ENCODE results near the gene PYGB.

PYGB gene

DNA sequence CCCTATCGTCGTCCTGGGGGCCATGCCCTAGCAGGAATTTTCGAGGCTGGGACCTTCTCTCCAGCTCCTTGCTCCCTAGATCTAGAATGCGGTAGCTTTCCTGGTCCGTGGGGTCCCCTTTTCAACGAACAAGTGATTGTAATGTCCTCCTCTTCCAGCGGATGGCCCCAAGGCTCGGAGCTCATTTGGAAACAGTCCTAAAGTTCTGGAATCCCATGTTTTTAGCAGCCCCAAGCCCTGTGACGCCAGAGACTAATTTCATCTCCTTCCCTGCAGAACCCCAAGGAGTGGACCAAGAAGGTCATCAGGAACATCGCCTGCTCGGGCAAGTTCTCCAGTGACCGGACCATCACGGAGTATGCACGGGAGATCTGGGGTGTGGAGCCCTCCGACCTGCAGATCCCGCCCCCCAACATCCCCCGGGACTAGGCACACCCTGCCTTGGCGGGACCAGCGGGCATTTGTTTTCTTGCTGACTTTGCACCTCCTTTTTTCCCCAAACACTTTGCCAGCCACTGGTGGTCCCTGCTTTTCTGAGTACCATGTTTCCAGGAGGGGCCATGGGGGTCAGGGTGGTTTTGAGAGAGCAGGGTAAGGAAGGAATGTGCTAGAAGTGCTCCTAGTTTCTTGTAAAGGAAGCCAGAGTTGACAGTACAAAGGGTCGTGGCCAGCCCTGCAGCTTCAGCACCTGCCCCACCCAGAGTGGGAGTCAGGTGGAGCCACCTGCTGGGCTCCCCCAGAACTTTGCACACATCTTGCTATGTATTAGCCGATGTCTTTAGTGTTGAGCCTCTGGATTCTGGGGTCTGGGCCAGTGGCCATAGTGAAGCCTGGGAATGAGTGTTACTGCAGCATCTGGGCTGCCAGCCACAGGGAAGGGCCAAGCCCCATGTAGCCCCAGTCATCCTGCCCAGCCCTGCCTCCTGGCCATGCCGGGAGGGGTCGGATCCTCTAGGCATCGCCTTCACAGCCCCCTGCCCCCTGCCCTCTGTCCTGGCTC is 48.5 kb downstream of the PYGB start:
- no peaks in the 10 kb centered on the region for H3K9me3 ChIP-seq (ENCODE audit: insufficient read depth, low read depth, low read length)
- H3K36me3 ChIP-seq (ENCODE audit: insufficient read depth, low read length) = peaks cover 16% of the 10 kb centered on the region
- no peaks in the 10 kb centered on the region for H3K27me3 ChIP-seq (ENCODE audit: insufficient read depth, low read length)
- H3K4me1 ChIP-seq (ENCODE audit: insufficient read depth, low read length) = 0 out of 2 replicates have a peak, but pooled peaks cover 4% of the 10 kb centered on the region
- H3K27ac ChIP-seq (ENCODE audit: low read depth, low read length) = no peak overlapping the region
- 93% methylated on average over 24 of the region's 24 CpGs for WGBS
- H3K4me3 ChIP-seq (ENCODE audit: low read length) = no peak overlapping the region
- H3K9ac ChIP-seq (ENCODE audit: low read depth, low read length) = no peak overlapping the region

DNA sequence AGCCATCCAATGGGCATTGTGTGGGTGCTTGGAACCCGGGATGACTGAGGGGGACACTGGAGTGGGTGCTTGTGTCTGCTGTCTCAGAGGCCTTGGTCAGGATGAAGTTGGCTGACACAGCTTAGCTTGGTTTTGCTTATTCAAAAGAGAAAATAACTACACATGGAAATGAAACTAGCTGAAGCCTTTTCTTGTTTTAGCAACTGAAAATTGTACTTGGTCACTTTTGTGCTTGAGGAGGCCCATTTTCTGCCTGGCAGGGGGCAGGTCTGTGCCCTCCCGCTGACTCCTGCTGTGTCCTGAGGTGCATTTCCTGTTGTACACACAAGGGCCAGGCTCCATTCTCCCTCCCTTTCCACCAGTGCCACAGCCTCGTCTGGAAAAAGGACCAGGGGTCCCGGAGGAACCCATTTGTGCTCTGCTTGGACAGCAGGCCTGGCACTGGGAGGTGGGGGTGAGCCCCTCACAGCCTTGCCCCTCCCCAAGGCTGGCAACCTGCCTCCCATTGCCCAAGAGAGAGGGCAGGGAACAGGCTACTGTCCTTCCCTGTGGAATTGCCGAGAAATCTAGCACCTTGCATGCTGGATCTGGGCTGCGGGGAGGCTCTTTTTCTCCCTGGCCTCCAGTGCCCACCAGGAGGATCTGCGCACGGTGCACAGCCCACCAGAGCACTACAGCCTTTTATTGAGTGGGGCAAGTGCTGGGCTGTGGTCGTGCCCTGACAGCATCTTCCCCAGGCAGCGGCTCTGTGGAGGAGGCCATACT is 49.4 kb downstream of the PYGB start:
- H3K27ac ChIP-seq (ENCODE audit: low read depth, low read length) = peak overlapping the region; percentile 19; the same call in 1 of the 2 replicates
- peaks cover 18% of the 10 kb centered on the region for H3K36me3 ChIP-seq (ENCODE audit: insufficient read depth, low read length)
- H3K9ac ChIP-seq (ENCODE audit: low read depth, low read length) = no peak overlapping the region
- H3K27me3 ChIP-seq (ENCODE audit: insufficient read depth, low read length) = no peaks in the 10 kb centered on the region
- H3K4me1 ChIP-seq (ENCODE audit: insufficient read depth, low read length) = 0 out of 2 replicates have a peak, but pooled peaks cover 4% of the 10 kb centered on the region
- WGBS = 88% methylated on average over 10 of the region's 10 CpGs
- H3K9me3 ChIP-seq (ENCODE audit: insufficient read depth, low read depth, low read length) = no peaks in the 10 kb centered on the region
- H3K4me3 ChIP-seq (ENCODE audit: low read length) = no peak overlapping the region

DNA sequence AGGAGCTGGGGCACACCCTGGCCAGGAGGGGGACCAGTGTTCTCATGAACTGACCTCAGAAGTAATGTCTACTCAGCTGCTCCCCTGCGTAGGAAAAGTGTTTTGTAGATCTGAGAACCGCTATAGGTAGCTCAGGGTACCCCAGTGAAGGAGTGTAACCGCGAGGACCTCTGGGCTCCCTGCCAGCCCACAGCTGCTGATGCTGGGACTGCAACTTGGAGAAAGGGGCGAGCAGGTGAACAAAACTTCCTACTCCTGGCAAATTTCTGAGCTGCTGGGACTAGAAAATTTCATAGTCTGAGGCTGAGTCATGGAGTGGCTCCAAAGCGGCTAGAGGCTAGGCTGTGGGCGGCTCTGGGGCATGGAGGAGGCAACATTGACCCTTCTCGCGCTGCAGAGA is 51.9 kb downstream of the PYGB start:
- 90% methylated on average over 9 of the region's 9 CpGs for WGBS
- H3K27me3 ChIP-seq (ENCODE audit: insufficient read depth, low read length) = no peaks in the 10 kb centered on the region
- H3K4me3 ChIP-seq (ENCODE audit: low read length) = no peak overlapping the region
- H3K9ac ChIP-seq (ENCODE audit: low read depth, low read length) = no peak overlapping the region
- H3K9me3 ChIP-seq (ENCODE audit: insufficient read depth, low read depth, low read length) = no peaks in the 10 kb centered on the region
- 0 out of 2 replicates have a peak, but pooled peaks cover 4% of the 10 kb centered on the region for H3K4me1 ChIP-seq (ENCODE audit: insufficient read depth, low read length)
- peaks cover 33% of the 10 kb centered on the region for H3K36me3 ChIP-seq (ENCODE audit: insufficient read depth, low read length)
- no peak overlapping the region for H3K27ac ChIP-seq (ENCODE audit: low read depth, low read length)

DNA sequence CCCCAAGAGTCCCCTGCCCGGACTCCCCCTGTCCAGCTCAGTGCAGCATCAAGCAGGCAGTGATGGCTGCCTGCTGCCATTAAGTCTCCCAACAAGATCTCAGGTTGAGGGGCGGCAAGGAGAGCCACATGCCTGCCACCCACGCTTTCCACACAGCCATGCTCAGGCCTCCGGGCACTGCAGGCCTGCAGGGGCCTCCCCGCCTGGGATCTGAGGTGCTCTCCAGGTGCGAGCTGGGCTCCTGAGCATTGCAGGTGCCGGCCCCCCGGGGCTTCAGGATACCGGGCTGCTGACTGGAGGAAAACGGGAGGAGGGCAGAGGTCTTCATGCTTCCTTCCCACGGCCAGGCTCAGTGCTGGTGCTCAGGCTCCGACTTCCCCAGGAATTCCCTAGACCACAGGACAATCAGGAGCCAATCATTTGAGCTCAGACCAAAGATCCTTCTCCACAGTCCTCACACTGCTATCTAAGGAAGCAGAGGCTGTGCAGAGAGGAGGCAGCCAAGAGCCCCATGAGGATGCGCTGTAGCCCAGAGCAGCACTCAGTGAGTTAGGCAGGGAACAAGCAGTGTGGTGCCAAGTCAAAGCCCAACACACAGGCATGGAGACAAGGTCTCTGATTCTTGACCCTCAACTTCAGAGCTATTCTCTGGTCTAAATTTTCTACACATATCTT is 52.7 kb downstream of the PYGB start:
- Histone ChIP-seq H3K27ac (ENCODE audit: low read depth, low read length) (no peak overlapping the region), H3K4me3 (ENCODE audit: low read length) (no peak overlapping the region), H3K9me3 (ENCODE audit: insufficient read depth, low read depth, low read length) (no peaks in the 10 kb centered on the region), H3K4me1 (ENCODE audit: insufficient read depth, low read length) (0 out of 2 replicates have a peak, but pooled peaks cover 4% of the 10 kb centered on the region), H3K9ac (ENCODE audit: low read depth, low read length) (0 out of 2 replicates have a peak overlapping the region, but pooled peaks have one; percentile 24), H3K27me3 (ENCODE audit: insufficient read depth, low read length) (no peaks in the 10 kb centered on the region), H3K36me3 (ENCODE audit: insufficient read depth, low read length) (peaks cover 33% of the 10 kb centered on the region)
- 84% methylated on average over 13 of the region's 13 CpGs for WGBS

DNA sequence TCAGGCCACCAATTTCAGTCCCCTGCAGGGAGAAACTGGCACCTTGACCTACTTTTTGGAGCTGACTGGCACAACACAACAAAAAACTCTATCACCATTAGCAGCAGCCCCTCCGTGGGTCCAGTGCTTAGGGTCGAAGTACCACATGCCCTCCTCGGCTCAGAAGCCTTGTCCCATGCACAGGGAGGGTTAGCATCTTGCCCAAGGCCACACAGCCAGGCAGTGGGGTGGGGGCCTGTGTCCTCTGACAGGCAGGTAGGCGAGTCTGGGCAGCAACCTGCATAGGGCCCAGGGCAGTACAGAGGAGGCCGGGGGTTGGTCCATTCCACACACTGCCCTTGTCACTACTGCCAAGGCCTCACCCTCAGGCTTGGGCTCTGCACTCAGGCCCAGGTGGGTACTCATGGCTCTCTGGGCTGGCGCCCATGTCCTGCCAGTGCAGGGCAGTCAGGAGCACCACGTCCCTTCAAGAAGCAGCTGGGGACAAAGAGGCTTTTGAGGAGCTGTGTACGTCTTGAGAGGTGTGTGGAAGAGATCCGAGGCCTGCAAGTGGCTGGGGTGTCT is 53.6 kb downstream of the PYGB start:
- Histone ChIP-seq H3K9me3 (ENCODE audit: insufficient read depth, low read depth, low read length) (no peaks in the 10 kb centered on the region), H3K27ac (ENCODE audit: low read depth, low read length) (no peak overlapping the region), H3K9ac (ENCODE audit: low read depth, low read length) (no peak overlapping the region), H3K4me3 (ENCODE audit: low read length) (no peak overlapping the region), H3K27me3 (ENCODE audit: insufficient read depth, low read length) (no peaks in the 10 kb centered on the region), H3K36me3 (ENCODE audit: insufficient read depth, low read length) (peaks cover 33% of the 10 kb centered on the region), H3K4me1 (ENCODE audit: insufficient read depth, low read length) (0 out of 2 replicates have a peak, but pooled peaks cover 4% of the 10 kb centered on the region)
- 91% methylated on average over 9 of the region's 9 CpGs for WGBS

DNA sequence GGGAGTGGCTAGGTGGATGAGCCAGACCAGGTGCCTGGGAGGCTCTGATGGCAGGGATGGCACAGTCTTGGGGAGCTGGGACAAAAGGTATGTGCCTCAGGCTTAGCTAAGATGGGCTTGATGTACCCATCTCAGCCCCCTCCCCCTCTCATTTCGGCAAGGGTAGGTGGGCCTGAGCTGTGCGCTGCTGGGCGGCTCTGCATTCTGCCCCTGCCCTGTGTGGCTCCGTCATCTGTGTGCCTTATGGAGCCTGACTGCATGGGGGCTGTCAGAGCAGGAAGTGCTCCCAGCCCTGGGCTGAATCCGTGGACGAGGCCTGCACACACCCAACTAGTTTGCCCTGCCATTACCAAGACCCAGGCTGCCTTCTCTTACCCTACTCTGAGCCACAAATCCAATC is 54.7 kb downstream of the PYGB start:
- 90% methylated on average over 6 of the region's 6 CpGs for WGBS
- Histone ChIP-seq H3K9me3 (ENCODE audit: insufficient read depth, low read depth, low read length) (no peaks in the 10 kb centered on the region), H3K4me3 (ENCODE audit: low read length) (no peak overlapping the region), H3K4me1 (ENCODE audit: insufficient read depth, low read length) (no peaks in the 10 kb centered on the region), H3K27me3 (ENCODE audit: insufficient read depth, low read length) (no peaks in the 10 kb centered on the region), H3K36me3 (ENCODE audit: insufficient read depth, low read length) (peaks cover 38% of the 10 kb centered on the region), H3K9ac (ENCODE audit: low read depth, low read length) (no peak overlapping the region), H3K27ac (ENCODE audit: low read depth, low read length) (no peak overlapping the region)

DNA sequence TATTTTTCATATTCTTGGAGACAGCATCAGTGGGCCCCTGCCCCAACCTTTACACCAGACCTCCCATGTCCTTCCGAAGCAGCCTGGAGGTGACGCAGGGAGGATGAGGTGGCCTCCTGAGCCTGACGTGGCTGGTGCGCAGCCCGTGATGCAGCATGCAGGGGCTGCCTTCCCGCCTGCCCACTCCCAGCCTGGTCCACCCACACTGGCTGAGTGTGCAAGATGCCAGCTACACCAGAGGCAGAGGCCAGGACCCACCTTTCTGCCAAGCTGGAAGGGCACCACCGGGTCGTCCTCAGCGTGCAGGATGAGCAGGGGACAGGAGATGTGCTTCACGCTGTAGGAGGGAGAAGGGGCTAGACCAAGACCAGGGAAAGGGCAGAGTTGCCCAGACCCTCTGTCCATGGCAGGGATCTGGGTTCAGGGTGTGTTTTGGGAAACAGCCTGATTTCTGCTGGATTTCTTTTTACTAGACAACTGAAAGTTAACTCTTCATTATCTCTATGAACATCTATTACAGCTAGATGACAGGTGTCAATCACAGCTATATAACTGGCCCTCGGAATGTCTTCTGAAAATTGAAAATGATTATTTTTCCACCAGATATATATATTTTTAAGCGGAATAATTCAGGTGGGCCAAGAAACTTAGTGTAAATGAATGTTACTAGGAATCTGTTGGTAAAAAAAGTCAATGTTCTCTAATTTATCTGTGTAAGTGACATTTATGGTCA is 55.6 kb downstream of the PYGB start:
- H3K9me3 ChIP-seq (ENCODE audit: insufficient read depth, low read depth, low read length) = no peaks in the 10 kb centered on the region
- H3K27ac ChIP-seq (ENCODE audit: low read depth, low read length) = no peak overlapping the region
- H3K4me1 ChIP-seq (ENCODE audit: insufficient read depth, low read length) = no peaks in the 10 kb centered on the region
- H3K27me3 ChIP-seq (ENCODE audit: insufficient read depth, low read length) = no peaks in the 10 kb centered on the region
- WGBS = 95% methylated on average over 11 of the region's 12 CpGs
- no peak overlapping the region for H3K4me3 ChIP-seq (ENCODE audit: low read length)
- H3K36me3 ChIP-seq (ENCODE audit: insufficient read depth, low read length) = peaks cover 47% of the 10 kb centered on the region
- no peak overlapping the region for H3K9ac ChIP-seq (ENCODE audit: low read depth, low read length)

DNA sequence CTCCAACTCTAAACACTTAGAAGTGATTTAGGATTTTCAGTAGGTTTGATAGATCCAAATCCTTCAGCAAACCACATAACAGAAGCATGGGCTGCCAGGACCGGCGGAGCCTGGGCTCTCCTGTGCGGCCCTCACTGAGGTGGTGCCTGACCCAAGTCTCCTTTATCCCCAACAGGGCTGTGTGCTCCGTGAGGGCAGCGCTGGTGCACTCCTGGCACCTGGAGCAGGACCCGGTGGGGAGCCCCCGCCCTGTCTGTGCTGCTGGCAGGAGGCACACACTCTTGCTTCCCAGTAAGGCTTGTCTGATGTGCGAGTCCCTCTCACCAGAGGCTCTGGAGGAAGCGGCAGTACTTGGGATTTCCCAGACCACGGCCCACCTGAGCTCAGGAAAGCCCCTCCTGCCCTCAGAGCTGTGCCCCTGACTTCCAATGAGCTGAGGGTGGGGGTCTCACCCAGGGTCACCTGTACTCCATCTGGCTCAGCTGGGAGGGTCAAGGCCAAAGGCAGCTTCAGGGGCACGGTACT is 56.2 kb downstream of the PYGB start:
- H3K27me3 ChIP-seq (ENCODE audit: insufficient read depth, low read length) = no peaks in the 10 kb centered on the region
- H3K27ac ChIP-seq (ENCODE audit: low read depth, low read length) = no peak overlapping the region
- no peaks in the 10 kb centered on the region for H3K9me3 ChIP-seq (ENCODE audit: insufficient read depth, low read depth, low read length)
- H3K4me1 ChIP-seq (ENCODE audit: insufficient read depth, low read length) = no peaks in the 10 kb centered on the region
- peaks cover 47% of the 10 kb centered on the region for H3K36me3 ChIP-seq (ENCODE audit: insufficient read depth, low read length)
- no peak overlapping the region for H3K4me3 ChIP-seq (ENCODE audit: low read length)
- no peak overlapping the region for H3K9ac ChIP-seq (ENCODE audit: low read depth, low read length)
- WGBS = 92% methylated on average over 11 of the region's 11 CpGs

DNA sequence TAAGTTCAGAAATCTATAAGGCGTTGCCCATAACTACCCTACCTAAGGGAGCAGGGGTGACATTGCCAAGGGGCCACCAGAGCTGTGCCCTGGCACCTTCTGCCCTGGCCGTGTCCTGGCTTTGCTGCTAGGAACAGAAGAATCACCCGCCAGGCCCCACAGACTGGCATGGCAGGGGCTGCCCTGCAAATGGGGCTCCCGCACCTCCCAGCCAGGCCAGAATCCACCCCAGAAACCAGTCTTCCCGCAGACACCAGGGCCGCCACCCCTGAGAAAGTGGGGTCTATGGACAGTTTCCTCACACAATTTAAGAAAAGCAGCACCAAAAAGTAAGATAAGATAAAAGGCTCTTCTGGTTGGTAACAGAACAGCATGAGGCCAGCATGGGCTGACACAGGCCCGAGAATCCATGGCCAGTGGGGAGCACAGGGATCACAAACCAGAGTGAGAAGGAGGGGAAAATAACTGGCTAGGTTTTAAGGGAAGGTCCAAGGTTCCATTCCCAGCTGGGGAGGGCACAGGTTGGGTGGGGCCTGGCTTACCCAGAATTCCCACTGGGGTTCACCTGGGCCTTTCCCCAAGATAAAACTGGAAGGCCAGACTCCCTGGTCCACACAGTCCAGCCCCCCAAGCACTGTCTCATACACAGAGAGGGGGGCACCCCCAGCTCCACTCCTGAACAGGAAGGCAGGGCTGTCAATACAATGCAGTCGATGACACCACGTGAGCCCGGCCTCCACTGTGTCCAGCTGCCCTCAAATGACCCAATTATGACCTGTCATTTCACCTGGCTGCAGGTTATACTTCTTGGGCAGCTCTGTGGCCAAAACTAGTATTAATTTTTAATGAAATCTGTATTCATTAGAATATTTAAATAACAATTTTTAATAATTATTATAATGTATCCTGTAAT is 59.4 kb downstream of the PYGB start:
- Histone ChIP-seq H3K27ac (ENCODE audit: low read depth, low read length) (no peak overlapping the region), H3K4me3 (ENCODE audit: low read length) (no peak overlapping the region), H3K9ac (ENCODE audit: low read depth, low read length) (no peak overlapping the region), H3K36me3 (ENCODE audit: insufficient read depth, low read length) (peaks cover 40% of the 10 kb centered on the region), H3K27me3 (ENCODE audit: insufficient read depth, low read length) (no peaks in the 10 kb centered on the region), H3K9me3 (ENCODE audit: insufficient read depth, low read depth, low read length) (no peaks in the 10 kb centered on the region), H3K4me1 (ENCODE audit: insufficient read depth, low read length) (peaks cover 8% of the 10 kb centered on the region; the same call in 1 of the 2 replicates)
- WGBS = 94% methylated on average over 10 of the region's 10 CpGs
